HG02970 (cell line): ENCODE measurements around the gene SMIM17.

ENCODE experiments used
- ATAC-seq: cut with Tn5 transposase; IDR thresholded peaks from one replicate; pipeline ENCODE4 v1.9.1; 2021; ENCODE audit warnings: mild to moderate bottlenecking, moderate library complexity, moderate number of reproducible peaks; ENCODE audit not compliant: unreplicated experiment, low FRiP score

The SMIM17 gene

DNA sequence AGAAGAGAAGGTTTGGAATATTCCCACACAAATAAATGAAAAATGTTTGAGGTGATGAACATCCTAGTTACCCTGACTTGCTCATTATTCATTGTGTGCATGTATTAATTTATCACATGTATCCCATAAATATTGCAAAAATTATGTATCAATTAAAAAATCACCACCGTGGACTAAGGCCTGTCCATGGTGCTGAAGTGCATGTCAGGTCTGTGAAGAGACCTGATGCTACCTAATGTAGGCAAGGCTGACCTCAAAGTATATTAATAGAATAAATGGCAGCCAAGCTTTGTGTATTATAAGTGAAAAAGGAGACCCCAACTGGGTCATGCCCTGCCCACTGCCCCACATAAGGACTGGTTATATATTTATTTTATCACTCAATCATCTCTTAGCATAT lies 63.0 kb downstream of the SMIM17 start:
- no peak for ATAC-seq
